Vagina (tissue), 2 donors: ENCODE results near the gene TULP4.

Experiments
- CTCF ChIP-seq, 3 experiments: fragments of 450-650 bp in 2 of 3; fragments of 200-600 bp in 1 of 3; sonication (generic) in 1 of 3; IDR thresholded peaks; one replicate each; pipeline ENCODE4 v1.5.1; 2017 to 2019; ENCODE audit warnings: antibody characterized with exemption in 3 of 3, mild to moderate bottlenecking in 2 of 3, moderate library complexity in 2 of 3
- POLR2A ChIP-seq, 2 donors: fragments of 450-650 bp; IDR thresholded peaks; one replicate each; pipeline ENCODE4 v1.6.1; 2017; ENCODE audit warnings: antibody characterized with exemption in 2 of 2, mild to moderate bottlenecking in 2 of 2, moderate library complexity in 2 of 2
- POLR2AphosphoS5 ChIP-seq, 2 donors: sonication (generic); formaldehyde crosslinking; IDR thresholded peaks; one replicate each; pipeline ENCODE4 v1.9.0; 2017; ENCODE audit warnings: antibody characterized with exemption in 2 of 2, mild to moderate bottlenecking in 2 of 2, low read depth in 1 of 2; ENCODE audit not compliant: insufficient read depth in 1 of 2

- TF ChIP-seq CTCF (IDR thresholded peaks at IDR 0.05) (no peak), POLR2AphosphoS5 (IDR thresholded peaks at IDR 0.05; ENCODE audit: insufficient read depth in 1 of 2, low read depth in 1 of 2) (no peak), POLR2A (IDR thresholded peaks at IDR 0.05) (no peak)
Observed at GRCh38 chr6:158465747-158466146, 153.5 kb downstream of the TULP4 start.
